Stimulated activated CD4-positive, alpha-beta T cell treated with anti-CD3 and anti-CD28 coated beads, Interleukin-4, amount 100 ng/mL, for 24 hours (primary cell): ENCODE results near the gene SEM1.
"Not testable (repeated sequence)": the region's sequence is repeated elsewhere in the genome, so short reads cannot be mapped to it uniquely, and the experiment has no call there.

ENCODE experiments used
- DNase-seq: peaks from one replicate; pipeline ENCODE4 v3.0.0-alpha.2; 2020

The SEM1 gene

GRCh38 chr7:96700516-96700915 is 9.1 kb downstream of the SEM1 start:
- DNase-seq, result no peak

DNA sequence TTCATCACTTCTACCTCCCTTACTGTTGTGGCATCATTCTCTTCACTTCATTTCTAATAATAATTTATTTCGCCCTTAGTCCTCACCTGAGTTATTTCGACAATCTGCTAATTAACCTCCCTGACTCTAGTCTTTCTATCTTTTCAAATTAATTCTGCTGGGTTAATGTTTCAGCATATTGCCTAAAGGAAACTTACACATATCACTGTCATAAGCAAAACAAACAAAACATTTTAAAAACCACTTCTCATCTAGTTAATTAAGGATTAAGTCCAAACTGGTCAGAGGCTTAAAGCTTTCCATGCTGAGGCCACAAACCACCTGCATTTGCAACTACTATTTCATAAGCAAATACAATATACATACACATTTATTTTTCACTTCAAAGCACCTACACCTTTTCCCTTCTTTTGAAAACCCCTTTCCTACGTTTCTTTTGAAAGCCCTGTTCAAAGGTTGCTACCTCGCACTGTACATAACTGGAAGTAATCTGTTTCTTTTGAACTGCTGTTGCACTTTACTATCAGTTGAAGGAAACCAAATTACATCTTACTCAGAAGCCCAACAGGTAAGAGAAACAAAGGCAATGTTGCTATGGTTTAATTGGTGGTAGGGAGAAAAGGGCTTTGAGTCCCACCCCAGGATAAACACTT is 10.3 kb downstream of the SEM1 start:
- DNase-seq, result no peak

DNA sequence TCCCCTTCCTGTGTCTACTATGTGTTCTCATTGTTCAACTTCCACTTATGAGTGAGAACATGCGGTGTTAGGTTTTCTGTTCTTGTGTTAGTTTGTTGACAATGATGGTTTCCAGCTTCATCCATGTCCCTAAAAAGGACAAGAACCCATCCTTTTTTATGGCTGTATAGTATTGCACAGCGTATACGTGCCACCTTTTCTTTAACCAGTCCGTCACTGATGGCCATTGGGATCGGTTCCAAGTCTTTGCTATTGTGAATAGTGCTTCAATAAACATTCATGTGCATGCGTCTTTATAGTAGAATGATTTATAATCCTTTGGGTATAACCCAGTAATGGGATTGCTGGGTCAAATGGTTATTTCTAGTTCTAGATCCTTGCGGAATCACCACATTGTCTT is 11.2 kb downstream of the SEM1 start:
- not testable (repeated sequence) for DNase-seq

GRCh38 chr7:96697822-96698221 is 11.8 kb downstream of the SEM1 start:
- DNase-seq, result no peak

- DNase-seq, result no peak
Observed at GRCh38 chr7:96695581-96695980, 14.1 kb downstream of the SEM1 start.

DNA sequence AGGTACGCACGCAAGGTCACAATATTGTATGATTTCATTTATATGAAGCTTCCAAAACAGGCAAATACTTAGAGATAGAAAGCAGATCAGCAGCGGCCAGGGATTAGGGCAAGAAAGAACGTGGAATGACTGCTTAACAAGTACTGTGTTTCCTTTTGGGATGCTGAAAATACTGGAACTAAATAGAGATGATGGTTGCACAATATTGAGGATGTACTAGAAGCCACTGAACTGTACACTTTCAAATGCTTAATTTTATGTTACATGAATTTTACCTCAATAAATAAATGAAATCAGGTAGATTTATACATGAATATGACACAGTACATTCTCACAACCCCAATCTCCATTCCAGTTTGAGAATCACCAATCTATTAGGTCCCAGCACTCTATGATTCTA is 15.6 kb downstream of the SEM1 start:
- DNase-seq, result no peak

GRCh38 chr7:96691702-96692101 is 17.9 kb downstream of the SEM1 start:
- DNase-seq, result no peak

GRCh38 chr7:96689414-96689813 is 20.2 kb downstream of the SEM1 start:
- DNase-seq, result no peak

DNA sequence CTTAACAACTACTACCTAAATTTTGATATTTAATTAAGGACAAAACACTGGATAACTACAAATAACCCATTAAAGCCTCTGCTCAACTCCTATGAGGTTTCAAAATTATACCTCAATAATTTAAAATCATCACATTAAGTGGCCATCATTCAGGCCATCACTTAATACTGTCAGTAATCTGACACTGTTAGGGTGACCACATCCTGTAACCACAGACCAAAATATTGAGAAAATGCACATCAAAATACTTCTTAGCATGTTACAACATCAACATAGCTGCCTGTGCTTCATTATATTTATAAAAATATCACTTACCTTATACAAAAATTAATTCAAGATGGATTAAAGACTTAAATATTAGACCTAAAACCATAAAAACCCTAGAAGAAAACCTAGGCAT is 23.3 kb downstream of the SEM1 start:
- DNase-seq, result no peak

DNA sequence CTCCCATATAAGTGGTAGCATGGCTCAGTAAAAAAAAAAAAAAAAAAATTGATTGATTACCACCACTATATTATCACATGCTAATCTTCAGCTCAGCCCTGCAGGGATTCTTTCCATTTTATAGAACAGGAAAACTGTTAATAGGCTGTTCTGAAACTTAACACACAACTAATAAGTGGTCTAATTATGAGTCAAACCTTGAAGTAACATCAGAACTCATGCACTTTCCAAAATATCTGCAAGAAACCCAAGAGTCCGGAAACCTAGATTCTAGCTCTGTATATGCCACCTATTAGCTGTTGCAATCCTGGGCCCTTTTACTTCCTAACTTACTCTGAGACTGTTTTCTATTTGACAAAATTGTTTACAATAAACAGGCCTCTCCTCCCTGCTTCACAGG is 23.9 kb downstream of the SEM1 start:
- DNase-seq, result no peak

- DNase-seq, result no peak
Observed at GRCh38 chr7:96685353-96685752, 24.3 kb downstream of the SEM1 start.

DNA sequence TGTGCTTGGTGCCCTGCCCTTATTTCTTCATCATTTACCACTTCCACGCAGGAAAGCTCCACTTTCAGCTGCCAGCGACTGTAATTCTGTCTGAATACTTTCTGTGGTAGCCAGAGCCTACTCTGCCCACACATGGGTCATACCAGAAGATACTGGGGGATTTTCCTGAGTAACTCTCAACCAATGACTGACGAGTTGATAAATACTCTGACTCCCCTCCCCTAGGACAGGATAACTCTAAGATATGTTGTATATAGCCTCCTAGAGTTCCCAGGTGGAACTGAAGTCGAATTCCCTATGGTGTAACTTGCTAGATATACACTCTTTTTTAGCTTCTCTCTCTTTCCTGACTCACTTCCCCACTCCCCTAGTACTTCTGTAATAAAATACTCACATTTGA is 29.8 kb downstream of the SEM1 start:
- DNase-seq, result no peak

GRCh38 chr7:96676919-96677318 is 32.7 kb downstream of the SEM1 start:
- DNase-seq, result no peak

DNA sequence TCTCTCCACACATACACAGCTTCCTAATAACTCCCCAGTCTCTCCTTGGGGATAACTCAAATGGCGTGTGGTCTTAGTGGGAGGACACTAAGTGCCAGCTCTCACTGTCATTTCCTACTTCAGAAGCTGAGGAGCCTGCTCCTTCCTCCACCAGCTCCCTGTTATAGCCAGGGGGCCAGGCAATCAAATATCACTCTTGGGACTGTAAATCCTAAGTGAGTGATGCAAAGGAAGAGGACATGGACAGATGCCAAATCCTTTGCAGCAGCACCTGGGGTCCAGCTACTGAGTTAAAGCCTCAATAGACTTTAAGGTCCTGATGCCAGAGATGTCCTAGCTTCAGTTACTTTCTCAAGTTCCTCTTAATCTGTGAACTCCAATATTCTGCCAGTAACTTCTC is 34.1 kb downstream of the SEM1 start:
- no peak for DNase-seq

DNA sequence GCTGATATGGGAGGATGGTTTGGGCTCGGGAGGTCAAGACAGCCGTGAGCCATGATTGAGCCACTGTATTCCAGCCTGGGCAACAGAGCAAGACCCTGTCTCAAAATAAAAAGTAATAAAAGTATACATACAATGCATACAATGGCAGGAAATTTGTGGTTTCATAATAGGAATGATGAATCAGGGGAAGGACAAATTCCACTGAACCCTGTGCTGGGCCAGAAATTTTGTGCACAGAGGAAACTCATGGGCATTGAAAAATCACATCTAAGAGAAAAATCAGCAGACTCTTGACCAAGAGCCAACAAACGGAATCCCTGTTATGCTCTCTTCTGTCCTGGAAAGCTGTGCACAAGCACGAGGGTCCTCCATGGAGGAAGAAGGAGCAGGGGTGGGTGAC is 35.1 kb downstream of the SEM1 start:
- no peak for DNase-seq

DNA sequence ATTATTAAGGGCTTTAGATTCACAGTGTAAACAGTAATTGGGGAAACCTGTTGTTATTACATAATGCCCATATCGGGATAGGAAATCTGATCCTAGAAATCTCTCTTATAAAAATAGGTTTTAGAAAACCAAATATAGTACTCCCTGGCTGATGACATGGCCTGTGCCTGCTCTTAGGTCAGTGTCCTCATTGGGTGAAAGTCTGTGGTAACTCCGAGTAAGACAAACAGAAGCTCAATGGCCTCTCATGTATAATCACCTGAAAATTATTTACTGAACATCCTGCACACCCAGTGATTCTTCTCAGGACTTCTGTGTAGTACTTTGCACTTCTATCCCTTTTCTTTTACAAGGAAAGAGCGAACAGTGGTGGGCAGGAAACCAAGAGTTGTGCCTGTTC is 37.8 kb downstream of the SEM1 start:
- DNase-seq, result no peak

- no peak for DNase-seq
Observed at GRCh38 chr7:96670338-96671289, 39.0 kb downstream of the SEM1 start.

- DNase-seq, result no peak
Observed at GRCh38 chr7:96669812-96670211, 39.8 kb downstream of the SEM1 start.

- DNase-seq, result no peak
Observed at GRCh38 chr7:96667026-96667425, 42.6 kb downstream of the SEM1 start.

- DNase-seq, result no peak
Observed at GRCh38 chr7:96665689-96666088, 44.0 kb downstream of the SEM1 start.

DNA sequence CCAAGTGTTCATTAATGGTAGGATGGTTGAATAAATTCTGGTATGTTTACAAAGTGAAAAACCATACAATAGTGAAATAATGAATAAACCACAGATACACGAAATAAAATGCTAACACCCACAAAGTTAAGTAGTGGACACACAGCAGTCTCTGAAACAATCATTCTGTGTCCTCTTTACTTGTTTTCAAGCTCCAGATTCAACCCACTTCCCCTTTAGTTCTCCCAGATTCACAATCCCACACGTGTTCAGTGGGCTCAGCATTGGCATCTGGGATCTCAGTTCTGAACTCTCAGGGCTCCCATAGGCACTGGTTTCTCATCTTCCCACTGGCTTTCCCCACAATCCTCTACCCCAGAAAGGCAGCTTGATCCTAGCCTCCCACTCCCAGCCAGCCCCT is 44.9 kb downstream of the SEM1 start:
- DNase-seq, result no peak

DNA sequence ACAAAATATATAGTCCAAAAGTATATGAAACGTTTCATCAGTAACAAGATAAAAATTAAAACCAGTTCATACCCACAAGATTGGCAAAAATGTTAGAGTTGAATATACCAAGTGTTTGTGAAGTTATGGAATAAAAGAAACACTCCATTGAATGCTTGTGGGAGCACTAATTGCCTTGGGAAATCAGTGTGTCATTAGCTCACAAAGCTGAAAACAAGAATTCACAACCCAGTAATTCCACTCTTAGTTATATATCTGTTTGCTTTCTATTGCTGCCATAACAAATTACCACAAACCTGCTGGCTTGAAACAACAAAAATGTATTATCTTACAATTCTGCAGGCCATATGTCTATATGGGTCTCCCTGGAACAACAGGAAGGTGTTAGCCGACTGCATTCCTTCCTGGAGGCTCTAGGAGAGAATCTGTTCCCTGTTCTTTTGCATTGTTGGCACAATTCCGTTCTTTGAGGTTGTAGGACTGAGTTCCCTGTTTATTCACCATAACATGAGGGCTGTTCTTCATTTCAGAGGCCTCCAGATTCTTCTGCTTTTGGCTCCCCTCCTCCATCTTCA is 45.7 kb downstream of the SEM1 start:
- no peak for DNase-seq

DNA sequence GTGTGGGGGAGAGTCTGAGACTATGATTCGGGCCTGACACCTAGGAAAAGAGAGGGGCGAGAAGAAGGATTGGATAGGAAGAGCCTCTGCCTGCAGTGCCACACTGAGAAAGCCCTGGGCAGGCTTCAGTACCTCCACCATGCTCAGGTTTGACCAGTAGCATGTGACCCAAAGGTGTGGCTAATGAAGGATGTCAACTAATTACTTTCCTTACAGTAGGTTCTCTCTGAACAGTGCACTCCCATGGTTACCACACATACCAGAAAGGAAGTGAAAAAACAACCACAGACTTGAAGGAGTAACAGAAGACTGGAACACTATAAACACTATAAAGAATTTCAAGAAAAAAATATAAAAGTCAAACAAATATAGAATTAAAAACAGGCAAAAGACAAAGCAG is 46.2 kb downstream of the SEM1 start:
- DNase-seq, result no peak

DNA sequence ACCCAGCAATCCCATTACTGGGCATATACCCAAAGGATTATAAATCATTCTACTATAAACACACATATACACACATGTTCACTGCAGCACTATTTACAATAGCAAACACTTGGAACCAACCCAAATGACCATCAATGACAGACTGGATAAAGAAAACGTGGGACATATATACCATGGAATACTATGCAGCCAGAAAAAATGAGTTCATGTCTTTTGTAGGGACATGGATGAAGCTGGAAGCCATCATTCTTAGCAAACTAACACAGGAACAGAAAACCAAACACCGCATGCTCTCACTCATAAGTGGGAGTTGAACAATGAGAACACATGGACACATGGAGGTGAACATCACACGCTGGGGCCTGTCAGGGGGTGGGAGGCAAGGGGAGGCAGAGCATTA is 47.5 kb downstream of the SEM1 start:
- not testable (repeated sequence) for DNase-seq
